Neuronal stem cell (in vitro differentiated cells): Measurements from ENCODE around the gene MFAP1.

Experiments used
- DNase-seq: peaks from one replicate; pipeline ENCODE4 v3.0.0-alpha.2; 2013; ENCODE audit warnings: low spot score
- H2AFZ ChIP-seq: one replicate; pipeline ENCODE4 v1.6.1; 2013; ENCODE audit warnings: mild to moderate bottlenecking, low read length, inconsistent platforms
- H2AK5ac ChIP-seq: 2 replicates; pipeline ENCODE4 v1.6.1; 2013; ENCODE audit warnings: low read depth, mild to moderate bottlenecking, inconsistent platforms, low read length, moderate library complexity, mixed read lengths
- H2BK120ac ChIP-seq: 2 replicates; pipeline ENCODE4 v1.6.1; 2013; ENCODE audit warnings: low read depth, mild to moderate bottlenecking, inconsistent platforms, low read length, moderate library complexity, mixed read lengths
- H2BK12ac ChIP-seq: one replicate; pipeline ENCODE4 v1.6.1; 2013; ENCODE audit warnings: low read length, inconsistent platforms
- H2BK15ac ChIP-seq: 2 replicates; pipeline ENCODE4 v1.6.1; 2013; ENCODE audit warnings: mild to moderate bottlenecking, low read length, inconsistent platforms, mixed read lengths
- H2BK5ac ChIP-seq: one replicate; pipeline ENCODE4 v1.6.1; 2013; ENCODE audit warnings: inconsistent platforms, mild to moderate bottlenecking, low read length, moderate library complexity
- H3K14ac ChIP-seq: one replicate; pipeline ENCODE4 v1.6.1; 2013; ENCODE audit warnings: low read length, inconsistent platforms
- H3K18ac ChIP-seq: 2 replicates; pipeline ENCODE4 v1.6.1; 2013; ENCODE audit warnings: low read length, inconsistent platforms
- H3K23ac ChIP-seq: 2 replicates; pipeline ENCODE4 v1.6.1; 2013; ENCODE audit warnings: low read depth, mild to moderate bottlenecking, mixed read lengths, low read length, inconsistent platforms; ENCODE audit not compliant: poor library complexity
- H3K27ac ChIP-seq: replicated peaks from 3 replicates; pipeline ENCODE4 v1.5.1; 2013; ENCODE audit warnings: low read length, inconsistent platforms
- H3K27me3 ChIP-seq, 3 experiments: 2 replicates each; pipeline ENCODE4 v1.6.1; 2013; ENCODE audit warnings: low read length in 3 of 3, mild to moderate bottlenecking in 2 of 3, inconsistent platforms in 1 of 3, low read depth in 1 of 3, mixed read lengths in 1 of 3, moderate library complexity in 1 of 3; ENCODE audit not compliant: control insufficient read depth in 3 of 3, insufficient read depth in 3 of 3
- H3K36me3 ChIP-seq, 2 donors: replicated peaks in 1 of 2; 2 replicates each; pipeline ENCODE4 v1.6.1; 2013; ENCODE audit warnings: low read length in 2 of 2; ENCODE audit not compliant: control insufficient read depth in 2 of 2, insufficient read depth in 2 of 2
- H3K4ac ChIP-seq: 2 replicates; pipeline ENCODE4 v1.6.1; 2013; ENCODE audit warnings: inconsistent platforms, mild to moderate bottlenecking, low read length, moderate library complexity
- H3K4me1 ChIP-seq, 2 donors: 1 replicate in 1 of 2; 2 replicates in 1 of 2; pipeline ENCODE4 v1.6.1; 2013; ENCODE audit warnings: low read length in 2 of 2, low read depth in 1 of 2; ENCODE audit not compliant: control insufficient read depth in 2 of 2, insufficient read depth in 1 of 2
- H3K4me2 ChIP-seq: one replicate; pipeline ENCODE4 v1.6.1; 2013; ENCODE audit warnings: mild to moderate bottlenecking, low read length, inconsistent platforms; ENCODE audit not compliant: insufficient read depth, poor library complexity, severe bottlenecking
- H3K4me3 ChIP-seq, 2 donors: 2 replicates each; pipeline ENCODE4 v1.5.1; 2013; ENCODE audit warnings: low read length in 2 of 2, mild to moderate bottlenecking in 2 of 2, inconsistent platforms in 1 of 2, moderate library complexity in 1 of 2
- H3K79me1 ChIP-seq: one replicate; pipeline ENCODE4 v1.6.1; 2013; ENCODE audit warnings: low read depth, mild to moderate bottlenecking, inconsistent platforms, low read length, moderate library complexity
- H3K9ac ChIP-seq: one replicate; pipeline ENCODE4 v1.6.1; 2013; ENCODE audit warnings: mild to moderate bottlenecking, low read depth, low read length, inconsistent platforms; ENCODE audit not compliant: poor library complexity
- H3K9me3 ChIP-seq, 2 donors: replicated peaks in 1 of 2; 2 replicates each; pipeline versions ENCODE3 to v1.6.1; 2013; ENCODE audit warnings: low read length in 2 of 2, mild to moderate bottlenecking in 2 of 2, inconsistent platforms in 1 of 2, low read depth in 1 of 2, mixed read lengths in 1 of 2, moderate library complexity in 1 of 2; ENCODE audit not compliant: control insufficient read depth in 2 of 2, insufficient read depth in 1 of 2
- H4K8ac ChIP-seq: one replicate; pipeline ENCODE4 v1.6.1; 2013; ENCODE audit warnings: low read depth, mild to moderate bottlenecking, inconsistent platforms, low read length, moderate library complexity
- H4K91ac ChIP-seq: one replicate; pipeline ENCODE4 v1.6.1; 2013; ENCODE audit warnings: low read length, low read depth, mild to moderate bottlenecking, inconsistent platforms; ENCODE audit not compliant: poor library complexity
- WGBS, 2 donors: extraction: QIAGEN DNeasy Blood & Tissue Kit; methylation state at CpG; one replicate each; pipeline ENCODE4 v1.1.7; 2013; ENCODE audit warnings: missing lambda C conversion rate in 2 of 2, mixed read lengths in 1 of 2; ENCODE audit not compliant: insufficient read length in 2 of 2, insufficient replicate concordance in 1 of 2; ENCODE audit errors: extremely low coverage in 2 of 2; 5-methylcytosine and 5-hydroxymethylcytosine counted together

Gene MFAP1

DNA sequence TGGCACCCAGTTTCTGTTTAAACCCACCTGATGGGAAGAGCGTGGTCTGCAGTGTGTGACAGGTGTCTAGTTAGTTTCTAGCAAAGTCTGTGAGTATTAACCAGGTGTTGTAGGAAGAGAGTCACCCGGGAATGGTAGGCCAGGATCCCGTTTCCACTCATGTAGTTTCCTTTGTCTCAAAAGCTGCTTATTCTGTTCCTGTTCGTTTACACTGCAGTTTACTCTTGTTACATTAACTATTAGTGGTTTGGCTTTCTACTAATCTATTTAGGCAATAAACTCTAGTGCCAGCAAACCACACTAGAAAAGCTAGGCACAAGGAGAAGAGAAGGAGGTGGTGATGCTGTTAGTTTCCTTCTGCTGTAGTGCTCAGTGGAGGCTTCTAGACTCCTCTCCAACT is 35.1 kb upstream of the MFAP1 start:
- no peak overlapping the region for H2BK15ac ChIP-seq
- DNase-seq, result no peak
- no peak overlapping the region for H2AFZ ChIP-seq
- no peak overlapping the region for H3K18ac ChIP-seq
- H3K23ac ChIP-seq, result no peak overlapping the region
- H3K79me1 ChIP-seq, result no peaks in the 10 kb centered on the region
- H2BK120ac ChIP-seq, result no peak overlapping the region
- no peak overlapping the region for H2AK5ac ChIP-seq
- H3K4ac ChIP-seq, result no peak overlapping the region
- no peak overlapping the region for H3K27ac ChIP-seq
- no peaks in the 10 kb centered on the region for H3K27me3 ChIP-seq
- no peak overlapping the region for H4K8ac ChIP-seq
- no peak overlapping the region for H3K4me3 ChIP-seq
- H3K4me2 ChIP-seq, result no peak overlapping the region
- peaks cover 12 to 78% of the 10 kb centered on the region in 2 donors for H3K36me3 ChIP-seq
- no peaks in the 10 kb centered on the region for H3K4me1 ChIP-seq
- no peak overlapping the region for H2BK12ac ChIP-seq
- no CpG with 5 or more reads among the region's 4 CpGs for WGBS, 2 donors
- H2BK5ac ChIP-seq, result no peak overlapping the region
- no peak overlapping the region for H3K14ac ChIP-seq
- H3K9me3 ChIP-seq, result no peaks in the 10 kb centered on the region
- H4K91ac ChIP-seq, result no peak overlapping the region
- H3K9ac ChIP-seq, result no peak overlapping the region

DNA sequence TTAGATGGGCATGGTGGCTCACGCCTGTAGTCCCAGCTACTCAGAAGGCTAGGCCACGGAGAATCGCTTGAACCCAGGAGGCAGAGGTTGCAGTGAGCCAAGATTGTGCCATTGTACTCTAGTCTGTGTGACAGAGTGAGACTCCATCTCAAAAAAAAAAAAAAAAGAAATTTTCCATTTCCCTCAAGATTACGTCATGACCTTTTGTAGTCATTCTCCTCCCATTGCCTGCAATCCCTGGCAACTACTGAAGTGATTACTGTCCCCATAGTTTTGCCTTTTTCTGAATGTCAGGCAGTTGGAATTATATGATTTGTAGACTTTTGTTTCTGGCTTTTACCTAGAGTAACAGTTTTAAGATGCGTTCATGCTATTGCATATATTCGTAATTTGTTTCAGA is 30.3 kb upstream of the MFAP1 start:
- Histone ChIP-seq H2AK5ac (no peak overlapping the region), H3K9ac (no peak overlapping the region), H3K79me1 (no peaks in the 10 kb centered on the region), H3K9me3 (no peaks in the 10 kb centered on the region), H3K18ac (no peak overlapping the region), H4K8ac (no peak overlapping the region), H3K14ac (no peak overlapping the region), H3K4me3 (no peak overlapping the region), H3K4ac (no peak overlapping the region), H3K27ac (no peak overlapping the region), H3K4me2 (no peak overlapping the region), H2BK5ac (no peak overlapping the region), H2BK120ac (no peak overlapping the region), H2AFZ (no peak overlapping the region), H3K23ac (no peak overlapping the region), H2BK15ac (no peak overlapping the region), H2BK12ac (no peak overlapping the region), H4K91ac (no peak overlapping the region), H3K27me3 (no peaks in the 10 kb centered on the region), H3K36me3 (peaks cover 12 to 80% of the 10 kb centered on the region in 2 donors), H3K4me1 (no peaks in the 10 kb centered on the region)
- no peak for DNase-seq
- no CpG with 5 or more reads among the region's 6 CpGs for WGBS, 2 donors

- no peak for DNase-seq
- Histone ChIP-seq H3K23ac (no peak overlapping the region), H2AFZ (no peak overlapping the region), H3K36me3 (peaks cover 4 to 73% of the 10 kb centered on the region in 2 donors), H3K18ac (no peak overlapping the region), H2BK12ac (no peak overlapping the region), H3K4me1 (no peaks in the 10 kb centered on the region), H3K9ac (no peak overlapping the region), H3K27ac (no peak overlapping the region), H4K91ac (no peak overlapping the region), H2BK5ac (no peak overlapping the region), H2BK15ac (no peak overlapping the region), H3K14ac (no peak overlapping the region), H3K4me2 (no peak overlapping the region), H3K9me3 (no peaks in the 10 kb centered on the region), H3K4ac (no peak overlapping the region), H2AK5ac (no peak overlapping the region), H4K8ac (no peak overlapping the region), H3K4me3 (no peak overlapping the region), H2BK120ac (no peak overlapping the region), H3K27me3 (no peaks in the 10 kb centered on the region), H3K79me1 (no peaks in the 10 kb centered on the region)
- WGBS, 2 donors, result no CpG with 5 or more reads among the region's 4 CpGs
Observed at GRCh38 chr15:43852607-43853006, 28.1 kb upstream of the MFAP1 start.

- H3K23ac ChIP-seq, result no peak overlapping the region
- H3K4ac ChIP-seq, result no peak overlapping the region
- no peak overlapping the region for H3K18ac ChIP-seq
- no peaks in the 10 kb centered on the region for H3K9me3 ChIP-seq
- DNase-seq, result no peak
- no peak overlapping the region for H2BK120ac ChIP-seq
- H3K79me1 ChIP-seq, result no peaks in the 10 kb centered on the region
- no peak overlapping the region for H3K9ac ChIP-seq
- H2BK15ac ChIP-seq, result no peak overlapping the region
- no peak overlapping the region for H3K27ac ChIP-seq
- H2BK5ac ChIP-seq, result no peak overlapping the region
- H4K8ac ChIP-seq, result no peak overlapping the region
- no peak overlapping the region for H3K4me3 ChIP-seq
- no CpG with 5 or more reads among the region's 3 CpGs for WGBS, 2 donors
- H3K4me1 ChIP-seq, result no peaks in the 10 kb centered on the region
- H2AK5ac ChIP-seq, result no peak overlapping the region
- H2BK12ac ChIP-seq, result no peak overlapping the region
- H4K91ac ChIP-seq, result no peak overlapping the region
- no peak overlapping the region for H3K14ac ChIP-seq
- peaks cover 4 to 76% of the 10 kb centered on the region in 2 donors for H3K36me3 ChIP-seq
- H3K4me2 ChIP-seq, result no peak overlapping the region
- H2AFZ ChIP-seq, result no peak overlapping the region
- H3K27me3 ChIP-seq, result no peaks in the 10 kb centered on the region
Observed at GRCh38 chr15:43851251-43851650, 26.8 kb upstream of the MFAP1 start.
